T-helper 1 cell treated with Interleukin-12 subunit alpha and Interleukin-12 subunit beta and Interleukin-4 antibody, amounts not matched to agents 30 μg/mL and 1 μg/mL, for 36 hours (primary cell): ENCODE measurements around the gene MED12L.
A peak's percentile ranks its signal among the peaks of the same experiment; 100 is the strongest.
"Not testable (repeated sequence)": the region's sequence is repeated elsewhere in the genome, so short reads cannot be mapped to it uniquely, and the experiment has no call there.

Source experiments
- H3K27ac Mint-ChIP-seq: one replicate; pipeline ENCODE4 v1.8.0; 2021; ENCODE audit warnings: mild to moderate bottlenecking, mixed read lengths
- H3K27me3 Mint-ChIP-seq: one replicate; pipeline ENCODE4 v1.8.0; 2021; ENCODE audit warnings: low read depth, mixed read lengths
- H3K36me3 Mint-ChIP-seq: one replicate; pipeline ENCODE4 v1.8.0; 2021; ENCODE audit warnings: low read depth, mixed read lengths
- H3K4me1 Mint-ChIP-seq: one replicate; pipeline ENCODE4 v1.8.0; 2021; ENCODE audit warnings: low read depth, mixed read lengths
- H3K4me3 Mint-ChIP-seq: one replicate; pipeline ENCODE4 v1.8.0; 2021; ENCODE audit warnings: mild to moderate bottlenecking, moderate library complexity, mixed read lengths
- H3K9me3 Mint-ChIP-seq: one replicate; pipeline ENCODE4 v1.8.0; 2021; ENCODE audit warnings: mixed read lengths

MED12L gene

GRCh38 chr3:151076626-151077025 lies 8.8 kb upstream of the MED12L start:
- H3K27me3 Mint-ChIP-seq = peaks cover 22% of the 10 kb centered on the region
- H3K27ac Mint-ChIP-seq = no peak overlapping the region
- H3K4me1 Mint-ChIP-seq = no peaks in the 10 kb centered on the region
- no peaks in the 10 kb centered on the region for H3K9me3 Mint-ChIP-seq
- no peaks in the 10 kb centered on the region for H3K36me3 Mint-ChIP-seq
- H3K4me3 Mint-ChIP-seq = no peak overlapping the region

DNA sequence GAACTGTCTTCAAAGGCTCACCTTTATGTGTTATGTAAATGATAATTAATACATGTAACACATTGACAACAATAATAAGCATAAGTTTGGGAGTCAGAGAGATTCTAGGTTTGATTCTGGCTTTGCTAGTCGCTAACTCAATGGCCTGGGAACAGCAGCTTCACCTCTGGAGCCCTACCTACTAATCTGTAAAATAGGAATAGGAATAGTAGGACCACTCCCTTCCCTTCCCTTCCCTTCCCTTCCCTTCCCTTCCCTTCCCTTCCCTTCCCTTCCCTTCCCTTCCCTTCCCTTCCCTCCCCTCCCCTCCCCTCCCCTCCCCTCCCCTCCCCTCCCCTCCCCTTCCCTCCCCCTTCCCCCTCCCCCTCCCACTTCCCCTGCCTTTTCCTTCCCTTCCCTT lies 4.4 kb upstream of the MED12L start:
- not testable (repeated sequence) for H3K9me3 Mint-ChIP-seq, H3K36me3 Mint-ChIP-seq, H3K27ac Mint-ChIP-seq, H3K4me1 Mint-ChIP-seq, H3K4me3 Mint-ChIP-seq
- peaks cover 55% of the 10 kb centered on the region for H3K27me3 Mint-ChIP-seq

GRCh38 chr3:151082880-151083838 lies 2.3 kb upstream of the MED12L start:
- no peak overlapping the region for H3K27ac Mint-ChIP-seq
- H3K4me1 Mint-ChIP-seq = peaks cover 5% of the 10 kb centered on the region
- H3K27me3 Mint-ChIP-seq = peaks cover 71% of the 10 kb centered on the region
- peak overlapping the region; percentile 35 for H3K4me3 Mint-ChIP-seq
- no peaks in the 10 kb centered on the region for H3K9me3 Mint-ChIP-seq
- peaks cover 3% of the 10 kb centered on the region for H3K36me3 Mint-ChIP-seq

DNA sequence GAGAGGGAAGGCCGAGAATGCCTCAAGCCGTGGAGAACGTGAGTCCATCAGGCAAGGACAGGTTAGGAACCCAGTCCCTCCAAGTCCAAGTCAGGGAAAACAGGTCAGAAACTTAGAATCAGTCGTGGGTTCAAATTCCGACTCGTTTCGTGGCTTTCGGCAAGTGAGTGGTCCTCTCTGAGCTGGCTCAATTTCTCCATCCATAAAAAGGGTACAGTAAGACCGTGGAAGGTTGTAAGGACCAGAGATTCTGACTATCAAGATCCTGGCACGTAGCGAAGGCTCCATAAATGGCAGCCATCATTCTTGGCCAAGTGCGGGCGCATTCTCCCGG lies 604 bp upstream of the MED12L start:
- peaks cover 5% of the 10 kb centered on the region for H3K4me1 Mint-ChIP-seq
- no peak overlapping the region for H3K27ac Mint-ChIP-seq
- peaks cover 68% of the 10 kb centered on the region for H3K27me3 Mint-ChIP-seq
- H3K4me3 Mint-ChIP-seq = peak overlapping the region; percentile 65
- H3K9me3 Mint-ChIP-seq = no peaks in the 10 kb centered on the region
- H3K36me3 Mint-ChIP-seq = peaks cover 3% of the 10 kb centered on the region

GRCh38 chr3:151085889-151086483 lies 522 bp downstream of the MED12L start:
- no peak overlapping the region for H3K27ac Mint-ChIP-seq
- H3K4me3 Mint-ChIP-seq = peak overlapping the region; percentile 86
- H3K9me3 Mint-ChIP-seq = no peaks in the 10 kb centered on the region
- H3K36me3 Mint-ChIP-seq = peaks cover 3% of the 10 kb centered on the region
- peaks cover 60% of the 10 kb centered on the region for H3K27me3 Mint-ChIP-seq
- peaks cover 5% of the 10 kb centered on the region for H3K4me1 Mint-ChIP-seq

- peak overlapping the region; percentile 11 for H3K27ac Mint-ChIP-seq
- H3K4me1 Mint-ChIP-seq = peaks cover 5% of the 10 kb centered on the region
- no peaks in the 10 kb centered on the region for H3K9me3 Mint-ChIP-seq
- peaks cover 3% of the 10 kb centered on the region for H3K36me3 Mint-ChIP-seq
- H3K27me3 Mint-ChIP-seq = peaks cover 55% of the 10 kb centered on the region
- H3K4me3 Mint-ChIP-seq = peak overlapping the region; percentile 86
Observed at GRCh38 chr3:151086484-151087456, 1.3 kb downstream of the MED12L start.

DNA sequence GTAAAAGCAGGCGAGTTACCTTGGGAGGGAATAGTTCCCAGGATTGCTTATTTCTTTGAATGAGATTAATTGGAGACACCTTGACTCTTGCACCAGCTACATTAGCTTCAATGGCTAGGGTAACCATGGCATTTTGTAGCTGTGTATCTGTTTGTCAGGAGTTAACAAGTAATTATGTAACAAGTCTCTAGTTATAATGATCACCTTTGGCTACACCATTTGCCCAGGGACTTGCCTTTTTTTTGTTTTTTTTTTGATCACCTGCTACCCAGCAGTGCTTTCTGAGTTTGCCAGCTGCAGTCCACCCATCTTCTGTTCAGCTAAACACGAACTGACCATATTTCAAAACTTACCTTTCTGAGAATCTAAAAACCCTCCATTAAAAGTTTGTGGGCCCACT lies 2.2 kb downstream of the MED12L start:
- peaks cover 8% of the 10 kb centered on the region for H3K4me1 Mint-ChIP-seq
- no peak overlapping the region for H3K27ac Mint-ChIP-seq
- peaks cover 3% of the 10 kb centered on the region for H3K36me3 Mint-ChIP-seq
- peaks cover 53% of the 10 kb centered on the region for H3K27me3 Mint-ChIP-seq
- no peaks in the 10 kb centered on the region for H3K9me3 Mint-ChIP-seq
- peak overlapping the region; percentile 68 for H3K4me3 Mint-ChIP-seq

GRCh38 chr3:151091685-151092345 lies 6.4 kb downstream of the MED12L start:
- peaks cover 34% of the 10 kb centered on the region for H3K27me3 Mint-ChIP-seq
- peaks cover under 1% of the 10 kb centered on the region for H3K36me3 Mint-ChIP-seq
- H3K4me1 Mint-ChIP-seq = peaks cover 5% of the 10 kb centered on the region
- no peaks in the 10 kb centered on the region for H3K9me3 Mint-ChIP-seq
- H3K27ac Mint-ChIP-seq = no peak overlapping the region
- H3K4me3 Mint-ChIP-seq = no peak overlapping the region

- Mint-ChIP-seq H3K4me1 (peaks cover 3% of the 10 kb centered on the region), H3K36me3 (no peaks in the 10 kb centered on the region), H3K27ac (no peak overlapping the region), H3K27me3 (peaks cover 21% of the 10 kb centered on the region), H3K4me3 (no peak overlapping the region), H3K9me3 (no peaks in the 10 kb centered on the region)
Observed at GRCh38 chr3:151093148-151093547, 7.7 kb downstream of the MED12L start.

DNA sequence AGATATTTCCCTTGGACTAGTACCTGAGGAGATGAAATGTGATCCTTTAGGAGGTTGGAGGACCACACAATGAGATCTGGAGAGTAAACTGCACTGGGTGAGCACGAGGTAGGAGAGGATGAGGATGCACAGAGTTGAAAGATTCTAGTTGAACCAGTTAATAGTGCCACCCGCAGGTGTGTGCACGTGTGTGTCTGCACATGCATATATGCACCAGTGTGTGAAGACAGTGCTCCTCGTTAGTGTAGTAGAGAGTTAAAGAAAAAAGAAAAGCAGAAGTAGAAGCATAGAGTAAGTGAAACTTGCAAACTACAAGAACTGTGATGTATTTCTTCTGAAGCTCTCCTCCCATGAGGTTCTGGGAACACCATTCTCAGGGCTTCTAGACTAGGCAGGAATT lies 8.4 kb downstream of the MED12L start:
- no peak overlapping the region for H3K27ac Mint-ChIP-seq
- peaks cover 14% of the 10 kb centered on the region for H3K27me3 Mint-ChIP-seq
- H3K4me3 Mint-ChIP-seq = no peak overlapping the region
- H3K36me3 Mint-ChIP-seq = no peaks in the 10 kb centered on the region
- H3K9me3 Mint-ChIP-seq = no peaks in the 10 kb centered on the region
- H3K4me1 Mint-ChIP-seq = peaks cover 3% of the 10 kb centered on the region

GRCh38 chr3:151096716-151097115 lies 11.3 kb downstream of the MED12L start:
- H3K4me3 Mint-ChIP-seq = no peak overlapping the region
- no peaks in the 10 kb centered on the region for H3K36me3 Mint-ChIP-seq
- peaks cover 35% of the 10 kb centered on the region for H3K27me3 Mint-ChIP-seq
- H3K27ac Mint-ChIP-seq = no peak overlapping the region
- H3K9me3 Mint-ChIP-seq = no peaks in the 10 kb centered on the region
- peaks cover 3% of the 10 kb centered on the region for H3K4me1 Mint-ChIP-seq

GRCh38 chr3:151100076-151100475 lies 14.6 kb downstream of the MED12L start:
- H3K27me3 Mint-ChIP-seq = peaks cover 26% of the 10 kb centered on the region

DNA sequence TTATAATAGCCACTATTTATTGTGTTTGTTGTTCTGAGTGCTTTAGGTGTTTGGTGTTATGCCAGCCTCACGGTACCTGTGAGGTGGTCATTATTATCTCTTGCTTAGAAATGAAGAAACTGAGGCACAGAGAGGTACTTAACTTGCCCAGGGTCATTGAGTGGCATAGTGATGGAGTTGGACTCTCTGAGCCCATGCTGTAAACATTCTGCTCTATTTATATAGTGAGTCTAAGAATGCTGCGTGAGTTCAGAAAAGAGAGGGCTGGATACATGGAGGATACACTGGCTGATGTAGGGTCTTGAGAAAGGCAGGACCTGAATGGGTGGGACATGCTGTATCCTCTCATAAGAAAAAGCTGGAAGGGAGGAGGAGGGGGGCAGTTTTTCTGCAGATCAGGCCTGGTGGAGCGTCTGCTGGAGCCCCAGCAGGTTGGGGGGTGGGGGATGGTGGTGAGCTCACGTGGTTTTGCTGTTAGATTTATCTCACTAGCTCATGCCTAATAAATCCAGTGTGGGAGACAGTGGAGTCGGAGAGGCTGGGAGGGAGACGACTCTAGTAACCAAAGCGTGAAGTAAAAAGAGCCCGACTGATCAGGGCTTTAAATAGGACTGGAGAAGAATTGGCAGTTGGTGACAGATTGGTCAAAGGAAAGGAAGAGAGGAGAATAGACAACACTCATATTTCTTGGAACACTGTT lies 16.0 kb downstream of the MED12L start:
- no peaks in the 10 kb centered on the region for H3K9me3 Mint-ChIP-seq

More at GRCh38 chr3:151100076-151100475, 14.6 kb downstream of the MED12L start:
- Mint-ChIP-seq H3K4me3 (no peak overlapping the region), H3K27ac (no peak overlapping the region), H3K4me1 (no peaks in the 10 kb centered on the region), H3K9me3 (no peaks in the 10 kb centered on the region), H3K36me3 (no peaks in the 10 kb centered on the region)

More for the DNA sequence above, 16.0 kb downstream of the MED12L start:
- no peaks in the 10 kb centered on the region for H3K36me3 Mint-ChIP-seq
- H3K4me1 Mint-ChIP-seq = no peaks in the 10 kb centered on the region
- H3K4me3 Mint-ChIP-seq = no peak overlapping the region
- H3K27ac Mint-ChIP-seq = no peak overlapping the region
- peaks cover 26% of the 10 kb centered on the region for H3K27me3 Mint-ChIP-seq
